SK-N-MC (cell line): ENCODE data around the gene TAS2R60.

Source experiments
- EZH2 ChIP-seq: fragments of 200-600 bp; sonication (generic); IDR thresholded peaks from one replicate; pipeline ENCODE4 v1.6.1; 2017; ENCODE audit warnings: antibody characterized with exemption
- POLR2AphosphoS5 ChIP-seq: IDR thresholded peaks from 2 replicates; pipeline ENCODE4 v1.6.1; 2012; ENCODE audit warnings: mild to moderate bottlenecking, low read depth, low read length, borderline replicate concordance

DNA sequence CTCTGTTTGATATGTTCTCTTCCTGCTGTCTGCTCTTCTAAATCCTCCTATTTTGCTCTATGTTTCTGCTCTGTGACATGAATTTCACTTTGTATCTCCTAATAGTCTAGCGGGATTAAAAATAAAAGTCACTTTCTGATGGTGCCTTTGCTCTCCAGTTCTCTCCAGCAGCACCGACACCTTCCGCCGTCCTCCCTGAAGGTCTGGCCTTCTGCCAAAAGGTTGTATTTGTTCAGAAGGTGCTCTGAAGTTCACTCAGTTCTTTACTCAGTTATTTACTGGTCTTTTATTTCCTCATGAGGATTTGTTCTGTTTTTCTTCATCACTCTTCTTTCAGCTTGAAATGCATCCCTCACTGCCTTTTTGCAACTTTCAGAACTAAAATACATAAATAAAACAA is 23.4 kb upstream of the TAS2R60 start:
- TF ChIP-seq EZH2 = no peak
- TF ChIP-seq POLR2AphosphoS5 = no peak
